GM18517 (cell line): Measurements from ENCODE around the gene LRMDA.
"Not testable (repeated sequence)": the region's sequence is repeated elsewhere in the genome, so short reads cannot be mapped to it uniquely, and the experiment has no call there.

ENCODE experiments used
- ATAC-seq: cut with Tn5 transposase; IDR thresholded peaks from one replicate; pipeline ENCODE4 v1.9.1; 2021; ENCODE audit warnings: mild to moderate bottlenecking, moderate library complexity; ENCODE audit not compliant: unreplicated experiment

Gene LRMDA

GRCh38 chr10:76576276-76576962, 1145.0 kb downstream of the LRMDA start:
- ATAC-seq: no peak

GRCh38 chr10:76577455-76577854, 1146.0 kb downstream of the LRMDA start:
- ATAC-seq: no peak

- no peak for ATAC-seq
Measured at GRCh38 chr10:76581506-76582256, 1150.3 kb downstream of the LRMDA start.

GRCh38 chr10:76582531-76582930, 1151.1 kb downstream of the LRMDA start:
- no peak for ATAC-seq

- no peak for ATAC-seq
Measured at GRCh38 chr10:76583711-76584161, 1152.3 kb downstream of the LRMDA start.

GRCh38 chr10:76584466-76584865, 1153.0 kb downstream of the LRMDA start:
- not testable (repeated sequence) for ATAC-seq
